Activated CD4-positive, alpha-beta T cell treated with anti-CD3 and anti-CD28 coated beads, Interleukin-2, Interleukin-4, amounts not matched to agents 100 ng/mL and 50 ng/mL, durations not matched to agents 16 hours and 8 hours (primary cell): ENCODE measurements around the gene PLAAT4.
"Not testable (repeated sequence)": the region's sequence is repeated elsewhere in the genome, so short reads cannot be mapped to it uniquely, and the experiment has no call there.

Experiments used
- DNase-seq: peaks from one replicate; pipeline ENCODE4 v3.0.0-alpha.2; 2020; ENCODE audit warnings: low spot score

Gene PLAAT4

DNA sequence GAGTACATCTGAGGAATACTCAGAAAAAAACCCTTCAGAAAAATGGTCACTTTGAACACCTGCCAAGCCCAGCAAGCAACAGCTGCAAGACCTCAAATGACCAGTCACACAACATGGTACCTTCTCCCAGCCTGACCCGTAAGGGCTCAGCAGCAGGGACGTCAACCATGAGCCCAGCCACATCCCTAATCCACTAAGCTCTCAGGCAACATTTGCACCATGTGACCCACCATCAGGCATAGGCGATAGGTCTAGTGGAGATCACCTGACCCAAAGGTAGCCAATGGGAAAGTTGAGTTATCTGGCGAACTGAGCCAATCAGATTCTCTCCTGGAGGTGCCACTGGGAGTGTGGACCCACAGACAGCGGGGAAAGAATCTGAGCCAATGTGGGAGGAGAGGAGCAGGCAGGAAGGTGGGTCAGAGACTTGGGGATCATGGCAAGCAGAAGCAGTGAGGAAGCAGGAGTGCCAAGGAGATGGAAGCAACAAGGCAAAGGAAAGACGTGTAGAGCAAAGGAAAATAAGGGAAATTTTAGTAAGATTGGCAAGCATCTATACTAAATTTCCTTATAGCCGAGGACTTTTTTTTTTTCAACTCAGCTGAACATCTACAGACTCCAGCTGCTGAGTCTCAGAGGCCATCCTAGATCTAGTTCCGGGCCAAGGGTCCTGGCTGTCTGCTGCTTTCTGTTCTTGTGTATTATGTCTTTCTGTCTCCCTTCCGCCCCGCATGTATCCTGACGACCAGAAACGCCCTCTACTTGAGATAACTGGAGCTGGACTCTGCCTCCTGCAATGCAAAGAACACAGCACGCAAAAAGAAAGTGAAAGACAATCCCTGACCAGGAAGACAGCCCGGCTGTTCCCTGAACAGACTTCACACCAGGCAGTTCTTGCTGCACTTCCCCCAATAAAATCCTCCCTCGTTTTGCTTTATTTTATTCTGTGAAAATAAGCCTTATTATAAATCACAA lies 37.6 kb downstream of the PLAAT4 start:
- peak; percentile 33 for DNase-seq

DNA sequence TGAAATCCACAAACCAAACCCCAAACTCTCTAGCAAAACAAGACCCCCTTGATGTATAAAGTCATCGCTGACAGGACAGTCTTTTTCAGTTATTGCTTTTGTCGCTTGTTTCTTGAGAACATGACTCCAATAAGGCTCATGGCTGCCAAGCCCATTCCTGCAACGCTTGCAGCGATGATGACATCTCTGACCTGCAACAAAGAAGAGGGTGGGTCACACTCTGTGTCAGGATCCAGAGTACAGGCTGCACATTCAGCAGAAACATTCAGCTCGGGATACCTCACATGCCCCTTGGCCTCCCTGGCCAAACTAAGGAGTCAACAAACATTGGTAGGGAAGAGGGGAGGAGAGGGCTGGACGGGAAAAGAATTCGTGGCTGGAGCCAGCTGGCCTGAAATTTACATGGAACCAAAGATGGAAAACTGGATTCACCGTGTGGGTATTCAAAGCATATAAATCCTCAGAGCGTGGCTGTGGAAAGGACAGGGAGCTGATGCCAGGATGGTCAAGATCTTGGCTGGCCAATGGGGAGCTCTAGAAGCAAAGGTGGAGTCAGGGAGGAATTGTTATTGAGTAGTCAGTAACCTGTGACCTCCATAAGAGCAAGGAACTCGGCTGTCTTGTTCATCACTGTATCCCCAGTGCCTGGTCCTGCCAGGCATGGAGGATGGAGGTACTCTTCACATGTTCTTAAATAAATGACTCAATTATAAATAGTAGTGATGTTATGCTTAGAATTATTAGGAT lies 38.4 kb downstream of the PLAAT4 start:
- DNase-seq, result no peak

DNA sequence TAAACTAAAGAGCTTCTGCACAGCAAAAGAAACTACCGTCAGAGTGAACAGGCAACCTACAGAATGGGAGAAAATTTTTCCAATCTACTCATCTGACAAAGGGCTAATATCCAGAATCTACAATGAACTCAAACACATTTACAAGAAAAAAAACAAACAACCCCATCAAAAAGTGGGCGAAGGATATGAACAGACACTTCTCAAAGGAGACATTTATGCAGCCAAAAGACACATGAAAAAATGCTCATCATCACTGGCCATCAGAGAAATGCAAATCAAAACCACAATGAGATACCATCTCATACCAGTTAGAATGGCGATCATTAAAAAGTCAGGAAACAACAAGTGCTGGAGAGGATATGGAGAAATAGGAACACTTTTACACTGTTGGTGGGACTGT lies 42.3 kb downstream of the PLAAT4 start:
- not testable (repeated sequence) for DNase-seq

DNA sequence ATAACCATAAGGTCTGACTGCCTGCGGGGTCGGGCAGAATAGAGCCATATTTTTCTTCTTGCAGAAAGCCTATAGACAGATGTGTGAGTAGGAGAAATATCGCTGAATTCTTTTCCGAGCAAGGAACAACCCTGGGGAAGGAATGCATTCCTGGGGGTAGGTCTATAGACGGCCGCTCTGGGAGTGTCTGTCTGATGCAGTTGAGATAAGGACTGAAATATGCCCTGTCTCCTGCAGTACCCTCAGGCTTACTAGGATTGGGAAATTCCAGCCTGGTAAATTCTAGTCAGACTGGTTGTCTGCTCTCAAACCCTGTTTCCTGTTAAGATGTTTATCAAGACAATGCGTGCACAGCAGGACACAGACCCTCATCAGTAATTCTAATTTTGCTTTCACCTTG lies 44.6 kb downstream of the PLAAT4 start:
- not testable (repeated sequence) for DNase-seq

DNA sequence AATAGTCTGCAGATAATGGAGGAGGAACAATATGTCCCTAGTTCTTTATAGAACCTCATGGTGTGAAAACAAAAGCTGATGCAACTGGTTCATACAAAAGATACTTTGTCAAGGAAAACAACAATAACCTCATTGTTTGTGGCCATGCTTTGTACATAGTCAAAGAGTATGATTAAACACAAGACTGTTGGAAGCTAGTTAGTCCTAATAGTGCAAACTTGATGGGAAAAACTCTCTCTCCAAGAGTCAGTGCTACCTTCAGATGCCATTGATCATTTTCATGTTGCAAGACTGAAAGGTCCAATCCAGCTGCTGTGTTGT lies 46.7 kb downstream of the PLAAT4 start:
- DNase-seq, result no peak

DNA sequence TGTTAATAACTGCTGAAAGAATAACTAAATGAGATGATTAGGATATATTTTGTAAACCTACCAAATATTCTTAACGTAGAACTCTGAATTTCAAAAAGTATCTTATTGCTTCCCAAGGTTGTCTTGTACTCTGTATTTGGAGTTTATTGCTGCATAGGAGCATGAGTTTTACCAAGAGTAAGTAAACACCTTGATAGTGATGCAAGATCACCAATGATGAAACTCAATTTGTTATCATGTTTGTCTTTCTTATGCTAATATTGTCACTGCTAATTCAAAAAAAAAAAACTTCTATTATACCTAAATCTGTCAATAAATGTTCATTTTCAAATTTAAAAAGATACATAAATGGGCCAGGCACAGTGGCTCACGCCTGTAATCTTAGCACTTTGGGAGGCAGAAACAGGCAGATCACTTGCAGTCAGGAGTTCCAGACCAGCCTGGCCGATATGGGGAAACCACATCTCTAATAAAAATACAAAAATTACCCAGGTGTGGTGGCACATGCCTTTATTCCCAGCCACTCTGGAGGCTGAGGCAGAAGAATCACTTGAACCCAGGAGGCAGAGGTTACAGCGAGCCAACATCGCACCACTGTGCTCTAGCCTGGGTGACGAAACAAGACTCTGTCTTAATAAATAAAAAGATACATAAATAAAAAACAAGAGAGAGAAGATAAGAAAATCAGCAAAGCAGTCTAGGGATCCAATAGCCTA lies 50.0 kb downstream of the PLAAT4 start:
- DNase-seq, result no peak

DNA sequence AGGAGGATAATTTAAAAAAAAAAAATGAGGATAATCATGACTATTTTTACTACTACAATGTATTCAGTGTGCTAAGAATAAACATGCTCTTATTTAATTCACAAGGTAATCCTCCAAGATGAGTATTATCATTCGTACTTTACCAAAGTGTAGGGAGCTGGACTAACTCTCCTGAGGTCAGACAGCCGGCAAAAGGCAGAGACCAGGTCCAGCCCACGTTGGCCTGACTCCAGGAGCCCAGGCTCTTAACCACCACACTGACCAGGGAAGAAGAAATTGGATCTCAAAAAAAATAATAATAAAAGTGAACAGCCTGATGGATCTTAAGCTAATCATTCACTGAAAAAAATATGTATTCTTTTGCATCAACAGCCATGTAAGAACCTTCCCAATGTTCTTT lies 52.4 kb downstream of the PLAAT4 start:
- DNase-seq, result no peak

DNA sequence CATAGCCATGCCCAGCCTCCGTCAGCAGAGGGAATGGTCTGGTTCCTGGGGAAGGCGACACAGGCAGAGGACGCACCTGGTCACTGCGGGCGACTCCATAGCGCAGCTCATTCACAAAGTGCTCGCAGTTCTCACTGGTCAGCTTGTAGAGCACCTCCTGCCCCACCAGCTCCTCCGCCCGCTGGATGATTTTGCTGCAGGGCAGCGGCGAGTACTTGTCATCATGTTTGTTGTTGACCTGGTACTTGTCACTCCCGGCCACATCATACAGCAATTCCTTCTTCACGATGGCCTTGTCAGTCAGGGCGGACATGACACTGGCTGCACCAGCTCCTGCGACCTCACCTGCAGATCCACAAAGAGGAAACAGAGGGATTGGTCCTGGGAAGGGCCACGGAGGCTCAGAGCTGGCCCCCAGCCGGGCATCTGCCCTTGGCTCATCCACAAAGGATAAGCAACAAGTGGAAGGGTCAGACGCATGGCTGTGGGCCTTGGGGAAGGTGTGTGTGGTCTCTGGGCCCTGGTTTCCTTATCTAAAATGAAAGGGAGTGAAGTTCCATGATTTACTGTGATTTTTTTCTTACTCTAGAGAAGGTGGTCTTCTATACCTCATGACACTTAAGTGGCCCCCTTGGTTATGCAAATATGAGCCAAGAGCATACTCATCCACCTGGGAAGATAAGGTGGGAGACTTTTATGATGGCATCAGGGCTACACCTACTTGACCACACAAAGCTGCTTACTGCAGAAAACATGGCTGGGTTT lies 53.6 kb downstream of the PLAAT4 start:
- no peak for DNase-seq

DNA sequence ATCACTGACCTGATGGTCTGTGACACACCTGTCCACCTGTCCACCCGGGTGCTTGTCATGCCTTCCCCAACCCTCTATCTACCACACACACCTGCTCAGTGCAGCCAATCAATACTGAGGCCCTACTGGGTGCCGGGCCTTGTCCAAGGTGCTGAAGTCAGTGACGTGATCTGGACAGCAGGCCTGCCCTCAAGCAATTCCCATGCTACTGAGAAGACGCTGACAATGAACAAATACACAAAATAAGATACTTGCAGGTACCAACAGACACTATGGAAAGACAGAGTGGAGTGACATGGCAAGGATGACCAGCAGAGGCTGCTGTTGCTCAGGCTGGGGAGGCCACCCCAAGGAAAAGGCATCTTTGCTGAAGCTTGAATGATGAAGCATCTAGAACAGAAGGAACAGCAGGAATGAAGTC lies 56.4 kb downstream of the PLAAT4 start:
- no peak for DNase-seq

DNA sequence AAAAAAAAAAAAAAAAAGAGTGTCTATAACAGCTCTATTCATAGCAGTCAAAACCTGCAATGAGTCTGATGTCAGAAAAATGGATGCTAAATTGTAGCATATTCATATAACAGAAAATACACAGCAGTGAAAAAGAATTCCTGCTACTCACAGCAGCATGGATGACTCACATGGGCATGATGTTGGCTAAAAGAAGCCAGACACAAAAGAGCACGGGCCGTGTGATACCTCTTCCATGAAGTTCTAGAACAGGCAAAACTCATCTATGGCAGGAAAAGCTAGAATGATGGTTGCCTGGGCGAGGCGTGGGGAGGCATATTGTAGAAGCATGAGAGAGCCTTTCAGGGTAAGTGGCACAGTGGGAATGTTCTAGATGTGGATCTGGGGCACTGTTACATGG lies 58.7 kb downstream of the PLAAT4 start:
- DNase-seq, result no peak
